ENCODE data around the gene PLEKHG2. TPM values are rescaled to one million over a fixed set of nuclear protein-coding genes. Genes with fewer than 3 reads are reported as not detected.

Gene PLEKHG2
- total and polyA plus RNA-seq, 9 of the 15 experiments (the other 6 are each of a cell fraction or from before 2014, with no cell fraction given): 0.98 to 45.7 (median 9.8) TPM

GRCh38 chr19:39397360-39398296 lies 14.8 kb upstream of the PLEKHG2 start (continued):
- TF ChIP-seq SP2 (IDR thresholded peaks at IDR 0.05; ENCODE audit: extremely low read depth, low read depth, low read length, poor library complexity, severe bottlenecking) (no peak), ETV1 (tag; conservative IDR thresholded peaks at IDR 0.05; ENCODE audit: low read depth) (peak; percentile 74), SMARCE1 (IDR thresholded peaks at IDR 0.05) (peak; percentile 25), ETS1 (conservative IDR thresholded peaks at IDR 0.05; ENCODE audit: control insufficient read depth, low read depth, low read length) (0 out of 2 replicates have a peak, but pooled peaks have one; percentile 62), ZBTB7A (IDR thresholded peaks at IDR 0.05; ENCODE audit: borderline replicate concordance, control insufficient read depth, low read depth, low read length) (peak; percentile 89; the same call in 1 of the 2 replicates), FOXJ3 (CRISPR knock-in tag; IDR thresholded peaks at IDR 0.05) (no peak), NFE2 (IDR thresholded peaks at IDR 0.05; ENCODE audit: low read depth) (0 out of 2 replicates have a peak, but pooled peaks have one; percentile 10), ARID2 (IDR thresholded peaks at IDR 0.05) (peak; percentile 96), JUND (IDR thresholded peaks at IDR 0.05; ENCODE audit: borderline replicate concordance, low read depth, low read length) (peak; percentile 53), JUND (tag; IDR thresholded peaks at IDR 0.05; ENCODE audit: borderline replicate concordance, low read depth, low read length) (peak; percentile 49; the same call in 1 of the 3 replicates), TFAP4 (CRISPR knock-in tag; IDR thresholded peaks at IDR 0.05; ENCODE audit: borderline replicate concordance) (peak; percentile 45; the same call in 1 of the 2 replicates), USF2 (CRISPR knock-in tag; IDR thresholded peaks at IDR 0.05) (no peak), CTCF (IDR thresholded peaks at IDR 0.05 in 2 of 3, conservative IDR thresholded peaks at IDR 0.05 in 1 of 3; ENCODE audit: insufficient read depth in 2 of 3, low read depth in 1 of 3, low read length in 3 of 3) (peak; percentile 96), ZNF644 (tag; IDR thresholded peaks at IDR 0.05; ENCODE audit: low read depth) (no peak), ELK1 (CRISPR knock-in tag; IDR thresholded peaks at IDR 0.05) (no peak), BCOR (IDR thresholded peaks at IDR 0.05) (peak; percentile 95), ZBED1 (IDR thresholded peaks at IDR 0.05) (no peak), RBM17 (IDR thresholded peaks at IDR 0.05; ENCODE audit: borderline replicate concordance, low read depth, low read length) (no peak), CXXC5 (CRISPR knock-in tag; IDR thresholded peaks at IDR 0.05) (peak; percentile 65), BRD9 (IDR thresholded peaks at IDR 0.05; ENCODE audit: low read depth, partially characterized antibody) (peak; percentile 92)
